GM18519 (cell line): ENCODE results near the gene GCDH.
"Not testable (repeated sequence)": the region's sequence is repeated elsewhere in the genome, so short reads cannot be mapped to it uniquely, and the experiment has no call there.

ENCODE experiments used
- ATAC-seq: cut with Tn5 transposase; IDR thresholded peaks from one replicate; pipeline ENCODE4 v1.9.1; 2021; ENCODE audit warnings: mild to moderate bottlenecking, moderate library complexity; ENCODE audit not compliant: unreplicated experiment, low FRiP score

The GCDH gene

DNA sequence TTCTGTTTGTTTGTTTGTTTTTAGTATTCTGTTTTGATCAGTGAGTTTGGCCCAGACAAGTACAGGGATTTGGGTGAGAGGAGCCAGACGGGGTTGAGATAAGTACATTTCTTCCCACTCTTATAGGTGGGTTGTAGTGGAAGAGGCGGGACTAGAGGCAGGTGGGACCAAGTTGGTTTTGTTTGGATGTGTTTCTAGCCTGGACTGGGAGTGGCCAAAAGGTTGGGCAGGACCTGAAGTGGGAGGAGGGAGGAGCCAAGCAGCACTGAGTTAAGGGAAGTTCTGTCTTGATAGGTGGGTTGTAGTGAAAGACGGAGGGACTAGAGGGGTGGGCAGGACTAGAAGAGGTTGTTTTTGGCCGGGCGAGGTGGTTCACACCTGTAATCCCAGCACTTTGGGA is 18.7 kb upstream of the GCDH start:
- no peak for ATAC-seq

DNA sequence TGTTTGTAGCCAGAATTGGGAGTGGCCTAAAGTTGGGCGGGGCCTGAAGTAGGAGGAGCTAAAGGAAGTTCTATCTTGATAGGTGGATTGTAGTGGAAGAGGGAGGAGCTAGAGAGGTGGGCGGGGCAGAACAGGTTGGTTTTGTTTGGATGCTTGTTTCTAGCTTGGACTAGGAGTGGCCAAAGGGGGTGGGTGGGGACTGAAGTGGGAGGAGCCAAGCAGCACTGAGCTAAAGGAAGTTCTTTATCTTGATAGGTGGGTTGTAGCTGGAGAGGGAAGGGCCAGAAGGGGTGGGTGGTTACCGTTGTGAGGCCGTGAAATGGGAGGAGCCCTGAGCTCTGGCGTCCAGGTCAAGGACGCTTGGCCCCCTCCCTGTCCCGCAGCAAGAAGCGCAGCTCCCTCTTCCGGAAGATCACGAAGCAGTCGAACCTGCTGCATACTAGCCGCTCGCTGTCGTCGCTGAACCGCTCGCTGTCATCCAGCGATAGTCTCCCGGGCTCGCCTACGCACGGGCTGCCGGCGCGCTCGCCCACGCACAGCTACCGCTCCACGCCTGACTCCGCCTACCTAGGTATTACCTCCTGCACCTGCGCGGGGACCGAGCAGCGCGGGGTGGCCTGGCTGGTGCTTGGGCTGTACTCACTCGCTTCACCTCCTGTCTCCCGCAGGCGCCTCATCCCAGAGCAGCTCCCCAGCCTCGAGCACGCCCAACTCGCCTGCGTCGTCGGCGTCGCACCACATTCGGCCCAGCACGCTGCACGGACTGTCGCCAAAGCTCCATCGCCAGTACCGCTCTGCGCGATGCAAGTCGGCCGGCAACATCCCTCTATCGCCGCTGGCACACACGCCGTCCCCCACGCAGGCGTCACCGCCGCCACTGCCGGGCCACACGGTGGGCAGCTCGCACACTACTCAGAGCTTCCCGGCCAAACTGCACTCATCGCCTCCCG is 17.7 kb upstream of the GCDH start:
- no peak for ATAC-seq

GRCh38 chr19:12873891-12874745 is 16.8 kb upstream of the GCDH start:
- no peak for ATAC-seq

- no peak for ATAC-seq
Observed at GRCh38 chr19:12875086-12875485, 15.9 kb upstream of the GCDH start.

DNA sequence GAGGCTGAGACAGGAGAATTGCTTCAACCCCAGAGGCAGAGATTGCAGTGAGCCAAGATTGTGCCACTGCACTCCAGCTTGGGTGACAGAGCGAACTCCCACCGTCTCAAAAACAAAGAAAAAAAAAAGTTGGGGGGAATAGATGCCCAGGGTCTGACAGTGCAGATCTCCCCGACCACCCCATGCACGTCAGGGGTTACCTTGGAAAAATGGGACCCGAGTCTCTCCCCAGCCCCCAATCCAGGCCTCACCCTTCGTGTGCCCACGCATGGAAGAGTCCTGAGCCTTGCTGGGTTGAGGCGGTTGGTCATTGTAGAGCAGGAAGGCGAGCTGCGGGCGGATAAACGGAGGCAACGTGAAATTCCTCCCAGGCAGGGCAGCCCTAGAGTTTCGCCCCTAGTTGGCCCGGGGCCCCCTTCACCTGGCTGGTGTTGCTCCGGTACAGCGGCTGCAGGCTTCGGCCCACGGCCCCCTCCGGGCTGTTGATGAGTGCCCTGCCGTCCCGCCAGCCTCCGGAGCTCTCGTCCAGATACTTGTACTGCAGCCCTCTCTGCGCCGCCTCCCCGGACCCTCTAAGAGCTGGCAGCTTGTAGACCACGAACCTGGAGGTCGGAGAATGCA is 10.3 kb upstream of the GCDH start:
- no peak for ATAC-seq

- peak; percentile 47 for ATAC-seq
Observed at GRCh38 chr19:12881172-12881808, 9.7 kb upstream of the GCDH start, which contains the start of gene DNASE2. Gene DNASE2, minus strand, starts transcription at chr19:12881449. Its CDS starts 74 bp downstream, at chr19:12881375.

GRCh38 chr19:12882589-12882988 is 8.4 kb upstream of the GCDH start:
- no peak for ATAC-seq

DNA sequence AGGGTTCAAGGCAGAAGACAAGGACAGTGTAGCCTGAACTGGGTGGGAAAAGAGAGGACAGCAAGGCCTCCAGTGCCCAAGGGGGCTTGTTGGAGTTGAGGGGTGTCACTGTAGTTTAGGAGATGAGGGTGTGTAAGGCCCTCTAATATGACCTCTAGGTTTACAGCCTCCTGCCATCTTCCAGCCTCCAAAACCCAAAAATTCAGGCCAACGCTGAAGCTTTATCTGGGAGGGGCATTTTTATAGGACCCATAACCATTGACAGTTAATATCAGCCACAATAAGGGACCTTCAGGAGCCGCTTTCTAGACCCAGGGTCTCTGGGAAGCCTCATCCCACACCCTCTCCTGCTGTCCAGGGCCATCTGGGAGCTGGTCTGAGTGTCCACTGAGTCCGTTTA is 6.8 kb upstream of the GCDH start:
- ATAC-seq, result no peak

GRCh38 chr19:12884627-12884925 is 6.4 kb upstream of the GCDH start:
- no peak for ATAC-seq

GRCh38 chr19:12884926-12885748 is 5.8 kb upstream of the GCDH start:
- no peak for ATAC-seq

- no peak for ATAC-seq
Observed at GRCh38 chr19:12885749-12886650, 5.0 kb upstream of the GCDH start.

- no peak for ATAC-seq
Observed at GRCh38 chr19:12886651-12886968, 4.3 kb upstream of the GCDH start.

- no peak for ATAC-seq
Observed at GRCh38 chr19:12886969-12887747, 3.8 kb upstream of the GCDH start, which contains the start of gene KLF1. Gene KLF1, minus strand, starts transcription at chr19:12887201. Its CDS starts 61 bp downstream, at chr19:12887140.

DNA sequence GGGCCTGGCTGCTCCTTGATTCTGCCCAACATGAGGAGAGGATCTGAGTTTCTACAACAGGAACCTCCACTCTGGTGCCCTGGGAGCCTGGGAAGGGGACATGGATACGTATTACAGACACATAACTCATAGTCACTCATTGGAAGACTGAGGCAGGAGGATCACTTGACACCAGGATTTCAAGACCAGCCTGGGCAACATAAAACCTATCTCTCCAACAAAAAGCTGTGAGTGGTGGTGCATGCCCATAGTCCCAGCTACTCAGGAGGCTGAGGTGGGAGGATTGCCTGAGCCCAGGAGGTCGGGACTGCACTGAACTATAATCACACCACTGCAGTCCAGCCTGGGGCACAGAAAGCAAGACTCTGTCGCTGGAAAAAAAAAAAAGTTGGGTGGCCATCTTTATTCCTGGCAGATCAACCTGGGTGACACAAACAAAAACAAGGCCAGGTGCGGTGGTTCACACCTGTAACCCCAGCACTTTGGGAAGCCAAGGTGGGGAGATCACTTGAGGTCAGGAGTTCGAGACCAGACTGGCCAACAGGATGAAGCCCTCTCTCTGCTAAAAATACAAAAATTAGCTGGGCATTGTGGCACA is 2.9 kb upstream of the GCDH start:
- no peak for ATAC-seq

DNA sequence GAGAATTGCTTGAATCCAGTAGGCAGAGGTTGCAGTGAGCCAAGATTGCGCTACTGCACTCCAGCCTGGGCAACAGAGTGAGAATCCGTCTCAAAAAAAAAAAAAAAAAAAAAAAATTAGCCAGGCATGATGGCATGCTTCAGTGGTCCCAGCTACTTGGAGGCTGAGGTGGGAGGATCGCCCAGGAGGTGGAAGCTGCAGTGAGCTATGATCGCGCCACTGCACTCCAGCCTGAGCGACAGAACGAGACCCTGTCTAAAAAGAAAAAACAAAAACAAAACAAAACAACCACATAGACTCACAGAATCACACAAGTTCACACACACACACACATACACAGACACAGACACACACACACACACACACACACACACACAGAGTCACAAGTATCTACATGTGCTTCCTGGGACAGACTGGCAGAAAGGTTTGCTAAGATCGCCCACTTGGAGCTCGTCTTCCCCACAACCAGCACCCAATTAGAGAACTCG is 617 bp upstream of the GCDH start:
- ATAC-seq, result not testable (repeated sequence)

GRCh38 chr19:12891553-12892021 is 627 bp downstream of the GCDH start:
- no peak for ATAC-seq

- ATAC-seq, result no peak
Observed at GRCh38 chr19:12893582-12893981, 2.6 kb downstream of the GCDH start.
